GM12891 (cell line): ENCODE results near the gene ZNF385B.

Experiments
- PAX5 ChIP-seq: IDR thresholded peaks from 2 replicates; pipeline ENCODE4 v1.6.1; 2011; ENCODE audit warnings: low read length, moderate library complexity, mild to moderate bottlenecking; ENCODE audit not compliant: insufficient read depth, severe bottlenecking
- POLR2A ChIP-seq: IDR thresholded peaks from 2 replicates; pipeline ENCODE4 v1.6.1; 2011; ENCODE audit warnings: low read depth, low read length, control low read depth
- POLR2AphosphoS5 ChIP-seq: IDR thresholded peaks from 2 replicates; pipeline ENCODE4 v1.6.1; 2011; ENCODE audit warnings: low read depth, low read length, control low read depth
- POU2F2 ChIP-seq: IDR thresholded peaks from 2 replicates; pipeline ENCODE4 v1.6.1; 2011; ENCODE audit warnings: low read depth, mild to moderate bottlenecking, control low read depth, low read length, moderate library complexity
- SPI1 ChIP-seq: IDR thresholded peaks from 2 replicates; pipeline ENCODE4 v1.6.1; 2011; ENCODE audit warnings: low read depth, low read length, control low read depth
- TAF1 ChIP-seq: IDR thresholded peaks from 2 replicates; pipeline ENCODE4 v1.6.1; 2011; ENCODE audit warnings: low read depth, low read length, control low read depth

DNA sequence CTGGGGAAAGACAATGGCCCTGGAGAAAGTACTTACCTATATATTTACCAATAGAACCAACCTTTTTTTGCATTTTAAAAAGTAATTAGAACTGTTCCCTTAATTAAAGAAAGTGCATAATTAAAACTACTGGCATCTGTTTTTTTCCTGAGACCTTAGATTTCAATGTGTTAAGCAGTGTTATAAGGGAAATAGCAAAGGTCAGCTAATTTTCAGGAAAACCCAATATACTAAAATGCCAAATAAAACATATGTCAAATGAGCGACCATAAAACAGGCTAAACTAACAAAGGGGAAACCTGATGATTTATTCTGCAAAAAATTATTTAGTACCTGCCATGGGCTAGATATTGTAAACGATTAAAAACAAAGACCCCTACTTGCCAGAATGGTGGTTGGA, 372.8 kb downstream of the ZNF385B start:
- no peak for TF ChIP-seq POLR2A
- no peak for TF ChIP-seq POLR2AphosphoS5
- no peak for TF ChIP-seq TAF1
- no peak for TF ChIP-seq POU2F2
- TF ChIP-seq SPI1 = no peak
- TF ChIP-seq PAX5 = no peak
